A549 (cell line): Measurements from ENCODE around the gene EPB41L4B.

ENCODE experiments used
- CBX8 ChIP-seq: fragments of 200-600 bp; sonication (generic); IDR thresholded peaks from 2 replicates; pipeline ENCODE4 v1.6.1; 2016
- CTCF ChIP-seq: fragments of >200 bp; sonication (Bioruptor Twin); formaldehyde crosslinking; IDR thresholded peaks from 3 replicates; pipeline ENCODE4 v1.5.1; 2016
- ELK1 ChIP-seq: fragments of 150-350 bp; IDR thresholded peaks from 2 replicates; pipeline ENCODE4 v1.6.1; 2014; ENCODE audit warnings: low read depth, mild to moderate bottlenecking, low read length
- JUN ChIP-seq, 2 experiments: fragments of >200 bp; sonication (Bioruptor Twin); formaldehyde crosslinking; IDR thresholded peaks; 2 replicates in 1 of 2; 3 replicates in 1 of 2; pipeline ENCODE4 v1.6.1; 2016 to 2017
- POLR2A ChIP-seq: IDR thresholded peaks from 2 replicates; pipeline ENCODE4 v1.6.1; 2012; ENCODE audit warnings: mild to moderate bottlenecking, low read length
- RAD21 ChIP-seq, 2 experiments: fragments of >200 bp in 1 of 2; sonication (Bioruptor Twin) in 1 of 2; formaldehyde crosslinking in 1 of 2; IDR thresholded peaks in 1 of 2; conservative IDR thresholded peaks in 1 of 2; 2 replicates in 1 of 2; 3 replicates in 1 of 2; pipeline ENCODE4 v1.6.1; 2012 to 2018; ENCODE audit warnings: inconsistent platforms in 1 of 2
- ZFP36 ChIP-seq: fragments of 450-650 bp; IDR thresholded peaks from 2 replicates; pipeline ENCODE4 v1.6.1; 2014; ENCODE audit warnings: borderline replicate concordance; ENCODE audit not compliant: partially characterized antibody

DNA sequence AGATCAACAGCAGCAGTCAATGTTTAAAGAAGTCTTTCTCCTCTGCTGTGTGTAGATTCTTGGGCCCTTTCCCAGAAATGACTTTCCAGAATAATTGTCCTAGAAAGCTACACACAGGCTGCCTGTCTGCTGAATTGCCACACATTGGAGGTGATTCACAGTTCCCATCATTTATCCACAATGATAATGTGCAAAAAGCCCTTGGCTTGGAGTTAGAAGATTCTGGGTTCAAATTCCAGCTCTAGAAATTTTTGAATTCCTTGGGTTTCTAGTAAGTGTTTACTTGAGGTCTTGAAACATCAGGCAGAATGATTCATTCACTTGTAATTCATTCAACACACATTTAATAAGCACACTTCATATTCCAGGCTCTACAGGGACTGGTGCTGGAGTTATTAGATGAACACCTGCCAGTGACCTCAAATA lies 28.6 kb upstream of the EPB41L4B start:
- TF ChIP-seq CTCF (no peak), CBX8 (no peak), JUN (IDR thresholded peaks at IDR 0.05) (peak in 1 of 2 experiments; percentile 65; a peak in 2 of 5 replicates), RAD21 (conservative IDR thresholded peaks at IDR 0.05 in 1 of 2, IDR thresholded peaks at IDR 0.05 in 1 of 2) (no peak), ELK1 (no peak), ZFP36 (no peak), POLR2A (no peak)
